Measurements from ENCODE around the gene SDHA. TPM values are rescaled to one million over a fixed set of nuclear protein-coding genes. Genes with fewer than 3 reads are reported as not detected.

Gene SDHA
- total RNA-seq, 4 donors from 2014 or later: 45.7 to 71.5 (median 54.9) TPM

DNA sequence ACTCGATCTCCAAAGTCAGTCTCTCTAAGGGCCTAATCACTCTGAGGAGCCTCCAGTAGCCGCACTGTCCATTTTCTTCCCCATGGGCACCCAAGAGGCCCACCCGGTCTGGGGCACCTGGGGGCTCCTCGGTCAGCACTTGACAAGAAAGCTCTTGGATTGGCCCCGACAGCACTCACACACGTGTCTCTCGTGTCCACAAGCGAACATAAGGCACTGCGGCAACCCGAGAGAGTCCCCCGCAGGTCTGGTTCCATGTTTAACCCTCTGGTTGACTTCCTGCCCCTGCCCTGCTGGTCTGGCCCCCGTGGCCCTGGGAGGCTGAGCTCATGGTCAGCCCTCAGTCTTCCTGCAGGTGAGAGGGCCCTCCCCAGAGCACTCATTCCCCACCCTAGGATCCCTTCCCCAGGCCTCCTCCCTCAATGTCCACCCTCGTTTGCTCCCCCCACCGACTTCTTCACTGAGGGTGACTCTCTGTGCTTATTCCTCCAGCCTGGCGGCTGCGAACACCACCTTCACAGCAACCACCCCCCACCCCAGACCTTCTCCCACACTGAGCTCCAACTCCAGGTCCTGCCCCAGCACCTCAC is 43.1 kb upstream of the SDHA start:
- no peak for DNase-seq
- H3K36me3 ChIP-seq: no peaks in the 10 kb centered on the region
- H3K27ac ChIP-seq: no peak overlapping the region
- WGBS, 2 donors: 83 to 86% methylated on average over 9 to 12 of the region's 16 CpGs
- H3K4me1 ChIP-seq: peaks cover 0 to under 1% (median 0%) of the 10 kb centered on the region in 3 donors
- TF ChIP-seq, protein P1, sequence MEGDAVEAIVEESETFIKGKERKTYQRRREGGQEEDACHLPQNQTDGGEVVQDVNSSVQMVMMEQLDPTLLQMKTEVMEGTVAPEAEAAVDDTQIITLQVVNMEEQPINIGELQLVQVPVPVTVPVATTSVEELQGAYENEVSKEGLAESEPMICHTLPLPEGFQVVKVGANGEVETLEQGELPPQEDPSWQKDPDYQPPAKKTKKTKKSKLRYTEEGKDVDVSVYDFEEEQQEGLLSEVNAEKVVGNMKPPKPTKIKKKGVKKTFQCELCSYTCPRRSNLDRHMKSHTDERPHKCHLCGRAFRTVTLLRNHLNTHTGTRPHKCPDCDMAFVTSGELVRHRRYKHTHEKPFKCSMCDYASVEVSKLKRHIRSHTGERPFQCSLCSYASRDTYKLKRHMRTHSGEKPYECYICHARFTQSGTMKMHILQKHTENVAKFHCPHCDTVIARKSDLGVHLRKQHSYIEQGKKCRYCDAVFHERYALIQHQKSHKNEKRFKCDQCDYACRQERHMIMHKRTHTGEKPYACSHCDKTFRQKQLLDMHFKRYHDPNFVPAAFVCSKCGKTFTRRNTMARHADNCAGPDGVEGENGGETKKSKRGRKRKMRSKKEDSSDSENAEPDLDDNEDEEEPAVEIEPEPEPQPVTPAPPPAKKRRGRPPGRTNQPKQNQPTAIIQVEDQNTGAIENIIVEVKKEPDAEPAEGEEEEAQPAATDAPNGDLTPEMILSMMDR (IDR thresholded peaks at IDR 0.05): no peak
- no peak for TF ChIP-seq POLR2A (IDR thresholded peaks at IDR 0.05)
- H3K9me3 ChIP-seq: no peaks in the 10 kb centered on the region
- peaks cover 0 to 10% (median 0%) of the 10 kb centered on the region in 4 donors for H3K27me3 ChIP-seq
- no peak overlapping the region for H3K4me3 ChIP-seq
- intact Hi-C loops (cut with DNase I): no loop called here

DNA sequence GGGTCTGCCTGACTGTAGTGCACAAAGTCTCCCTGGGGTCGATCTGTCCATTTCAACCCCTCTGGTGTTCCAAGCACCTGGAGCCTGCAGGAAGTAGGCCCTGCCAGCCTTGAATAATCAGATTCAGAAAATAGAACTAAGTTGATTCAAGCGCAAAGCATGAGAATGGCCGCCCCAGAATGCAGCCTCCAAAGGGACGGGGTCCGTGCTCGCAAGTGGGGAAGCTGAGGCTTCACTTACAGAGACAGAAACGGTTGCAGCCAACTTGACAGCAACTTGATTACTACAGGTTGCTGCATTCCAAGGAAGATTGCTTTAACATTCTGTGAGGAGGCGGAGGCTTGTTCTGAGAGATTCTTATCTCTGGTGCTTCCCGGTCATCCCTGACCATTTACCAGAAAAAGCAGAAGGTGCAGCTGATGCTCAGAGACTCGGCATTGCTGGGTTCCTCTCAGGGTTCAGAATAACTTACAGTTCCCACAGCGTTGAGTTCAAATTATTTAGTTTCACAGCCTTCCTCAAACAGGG is 41.8 kb upstream of the SDHA start:
- DNase-seq: no peak
- WGBS, 2 donors: 73 to 82% methylated on average over 7 to 10 of the region's 11 CpGs
- Histone ChIP-seq H3K4me3 (no peak overlapping the region), H3K9me3 (no peaks in the 10 kb centered on the region), H3K36me3 (no peaks in the 10 kb centered on the region), H3K27ac (no peak overlapping the region), H3K4me1 (no peaks in the 10 kb centered on the region), H3K27me3 (peaks cover 0 to 24% (median 0%) of the 10 kb centered on the region in 4 donors)
- no peak for TF ChIP-seq POLR2A (IDR thresholded peaks at IDR 0.05)
- TF ChIP-seq, protein P1 (IDR thresholded peaks at IDR 0.05): no peak
- intact Hi-C loops (cut with DNase I): no loop called here

DNA sequence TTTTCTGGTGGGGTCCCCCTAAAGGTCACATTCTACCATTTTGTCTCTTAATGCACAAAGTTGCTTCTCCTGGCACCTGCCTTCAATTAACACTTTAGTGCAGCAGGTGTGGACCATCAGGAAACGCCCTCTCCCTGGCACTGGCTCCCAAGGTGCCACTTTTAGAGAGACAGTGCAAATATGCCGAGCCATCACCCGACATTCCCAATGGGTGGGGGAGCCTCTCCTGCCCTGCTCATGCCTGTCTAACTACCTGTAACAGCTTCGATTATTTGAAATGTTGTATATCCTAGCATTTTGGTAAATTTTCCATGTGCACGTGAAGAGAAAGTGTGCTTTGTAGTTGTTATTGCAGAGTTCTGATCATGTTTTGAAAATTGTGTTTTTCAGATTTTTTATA is 40.0 kb upstream of the SDHA start:
- no peaks in the 10 kb centered on the region for H3K4me1 ChIP-seq
- TF ChIP-seq, protein P1 (IDR thresholded peaks at IDR 0.05): no peak
- no peak for TF ChIP-seq POLR2A (IDR thresholded peaks at IDR 0.05)
- no peak overlapping the region for H3K4me3 ChIP-seq
- DNase-seq: no peak
- intact Hi-C loops (cut with DNase I): no loop called here
- H3K36me3 ChIP-seq: no peaks in the 10 kb centered on the region
- H3K9me3 ChIP-seq: no peaks in the 10 kb centered on the region
- H3K27ac ChIP-seq: no peak overlapping the region
- peaks cover 0 to 35% (median 0%) of the 10 kb centered on the region in 4 donors for H3K27me3 ChIP-seq
- WGBS, 2 donors: 73 to 77% methylated on average over 3 to 5 of the region's 5 CpGs

DNA sequence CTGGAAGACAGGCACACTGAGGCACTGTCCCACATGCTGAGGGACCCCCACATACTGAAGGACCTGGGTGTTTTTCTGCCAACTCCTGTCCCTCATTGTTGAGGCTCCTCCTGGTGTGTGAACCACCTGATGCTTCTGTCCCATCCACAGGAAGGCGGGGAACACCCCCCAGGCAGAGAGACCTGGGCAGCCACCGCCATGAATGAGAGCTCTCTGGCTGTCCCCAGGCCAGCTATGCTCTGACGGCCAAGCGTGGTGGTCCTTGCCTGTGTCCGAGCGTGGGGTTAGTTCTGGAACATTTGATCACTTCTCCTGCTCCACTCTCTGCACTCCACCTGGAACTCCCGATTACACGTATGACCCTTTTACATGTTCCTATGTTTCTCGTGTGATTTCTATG is 38.7 kb upstream of the SDHA start:
- H3K4me3 ChIP-seq: no peak overlapping the region
- no peaks in the 10 kb centered on the region for H3K36me3 ChIP-seq
- intact Hi-C loops (cut with DNase I): no loop called here
- H3K4me1 ChIP-seq: no peaks in the 10 kb centered on the region
- H3K9me3 ChIP-seq: no peaks in the 10 kb centered on the region
- WGBS, 2 donors: 76 to 79% methylated on average over 8 to 9 of the region's 9 CpGs
- peaks cover 0 to 33% (median 0%) of the 10 kb centered on the region in 4 donors for H3K27me3 ChIP-seq
- no peak overlapping the region for H3K27ac ChIP-seq
- TF ChIP-seq, protein P1 (IDR thresholded peaks at IDR 0.05): no peak
- TF ChIP-seq POLR2A (IDR thresholded peaks at IDR 0.05): no peak
- DNase-seq: no peak

DNA sequence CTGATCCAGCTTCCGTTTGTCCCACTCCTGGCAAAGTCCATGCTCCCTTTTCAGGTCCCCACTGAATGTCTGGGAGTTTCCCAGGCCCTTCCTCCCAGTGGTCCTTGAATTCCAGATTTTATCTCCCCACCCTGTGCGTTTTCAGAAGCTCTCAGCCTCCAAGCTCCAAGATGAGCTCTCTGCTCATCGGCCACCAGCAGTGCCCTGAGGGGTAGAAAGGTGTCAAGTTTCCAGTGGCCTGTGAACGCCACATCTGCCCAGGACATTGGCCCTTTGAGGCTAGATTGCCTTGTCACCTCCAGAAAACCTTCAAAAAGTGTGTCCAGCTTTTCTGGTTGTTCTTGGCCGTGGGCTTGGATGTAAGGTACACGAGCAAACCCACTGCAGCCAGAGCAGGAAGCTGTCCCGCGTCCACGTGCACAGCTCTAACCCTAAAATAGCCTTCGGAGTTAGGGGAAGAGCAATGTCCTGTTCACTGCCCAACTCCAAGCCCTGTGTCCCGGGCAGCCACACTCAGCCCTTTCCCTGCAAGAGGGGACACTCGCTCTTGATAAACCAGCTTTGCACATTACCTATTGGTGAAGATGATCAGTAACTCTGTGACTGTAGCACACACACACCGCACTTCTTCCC is 37.7 kb upstream of the SDHA start:
- no peak for TF ChIP-seq POLR2A (IDR thresholded peaks at IDR 0.05)
- TF ChIP-seq, protein P1 (IDR thresholded peaks at IDR 0.05): no peak
- Histone ChIP-seq H3K27me3 (peaks cover 0 to 38% (median 0%) of the 10 kb centered on the region in 4 donors), H3K27ac (no peak overlapping the region), H3K9me3 (no peaks in the 10 kb centered on the region), H3K36me3 (no peaks in the 10 kb centered on the region), H3K4me3 (no peak overlapping the region), H3K4me1 (no peaks in the 10 kb centered on the region)
- intact Hi-C loops (cut with DNase I): no loop called here
- 87 to 94% methylated on average over 3 to 10 of the region's 13 CpGs for WGBS, 2 donors
- no peak for DNase-seq
